ENCODE data around the gene CCK. TPM values are rescaled to one million over a fixed set of nuclear protein-coding genes. Genes with fewer than 3 reads are reported as not detected.
A peak's percentile ranks its signal among the peaks of the same experiment; 100 is the strongest.

The CCK gene
- total and polyA plus RNA-seq, 2 experiments from 2014 or later, result 3.1 to 4.2 TPM

- H3K36me3 Mint-ChIP-seq (ENCODE audit: low read depth), result no peaks in the 10 kb centered on the region; the same call in 2 of the 3 replicates
- H3K27me3 Mint-ChIP-seq (ENCODE audit: insufficient read depth, low read depth, poor library complexity), result peaks cover 36% of the 10 kb centered on the region
- Histone ChIP-seq H3K4me3 (peak overlapping the region; percentile 59; the same call in 1 of the 2 replicates), H2AFZ (no peak overlapping the region), H3K79me2 (replicated peaks; ENCODE audit: insufficient read depth) (no peaks in the 10 kb centered on the region), H3K9me2 (ENCODE audit: insufficient read depth) (no peaks in the 10 kb centered on the region), H4K20me1 (replicated peaks; ENCODE audit: insufficient read depth) (no peaks in the 10 kb centered on the region), H3K36me3 (ENCODE audit: insufficient read depth) (no peaks in the 10 kb centered on the region), H3K27me3 (ENCODE audit: insufficient read depth) (peaks cover 48% of the 10 kb centered on the region), H3F3A (replicated peaks; ENCODE audit: low read depth) (no peaks in the 10 kb centered on the region), H3K27ac (ENCODE audit: low read depth) (no peak overlapping the region), H3K4me1 (ENCODE audit: insufficient read depth) (peaks cover 5% of the 10 kb centered on the region), H3K4me2 (peak overlapping the region; percentile 78)
- DNase-seq (ENCODE audit: low spot score), result peak; percentile 82
- H3K9me3 Mint-ChIP-seq, result no peaks in the 10 kb centered on the region
- no peak overlapping the region for H3K27ac Mint-ChIP-seq
- no peak for TF ChIP-seq ZNF114 (CRISPR knock-in tag; IDR thresholded peaks at IDR 0.05)
- peak; percentile 44 for TF ChIP-seq REST (IDR thresholded peaks at IDR 0.05; ENCODE audit: unreplicated experiment)
- peak; percentile 49; the same call in 1 of the 2 replicates for TF ChIP-seq CREB1 (CRISPR knock-in tag; IDR thresholded peaks at IDR 0.05; ENCODE audit: low read depth)
- H3K4me3 Mint-ChIP-seq, result peak overlapping the region; percentile 55; the same call in 2 of the 3 replicates
- peak; percentile 61 for ATAC-seq
- H3K4me1 Mint-ChIP-seq, result peaks cover 12% of the 10 kb centered on the region; the same call in 2 of the 3 replicates
Measured at GRCh38 chr3:42264399-42265058, 1.5 kb downstream of the CCK start.

- peak overlapping the region; percentile 53 for H2AFZ ChIP-seq
- no peaks in the 10 kb centered on the region for H3F3A ChIP-seq (replicated peaks; ENCODE audit: low read depth)
- peaks cover 5% of the 10 kb centered on the region for H3K4me1 ChIP-seq (ENCODE audit: insufficient read depth)
- peaks cover 36% of the 10 kb centered on the region for H3K27me3 Mint-ChIP-seq (ENCODE audit: insufficient read depth, low read depth, poor library complexity)
- H3K36me3 ChIP-seq (ENCODE audit: insufficient read depth), result no peaks in the 10 kb centered on the region
- H3K27ac Mint-ChIP-seq, result no peak overlapping the region
- peak overlapping the region; percentile 59 for H3K4me3 ChIP-seq
- peaks cover 12% of the 10 kb centered on the region; the same call in 2 of the 3 replicates for H3K4me1 Mint-ChIP-seq
- peak; percentile 86 for ATAC-seq
- no peaks in the 10 kb centered on the region; the same call in 2 of the 3 replicates for H3K36me3 Mint-ChIP-seq (ENCODE audit: low read depth)
- H3K4me3 Mint-ChIP-seq, result peak overlapping the region; percentile 73
- H3K27ac ChIP-seq (ENCODE audit: low read depth), result no peak overlapping the region
- peaks cover 48% of the 10 kb centered on the region for H3K27me3 ChIP-seq (ENCODE audit: insufficient read depth)
- peak; percentile 85 for DNase-seq (ENCODE audit: low spot score)
- no peaks in the 10 kb centered on the region for H3K9me3 Mint-ChIP-seq
- no peaks in the 10 kb centered on the region for H4K20me1 ChIP-seq (replicated peaks; ENCODE audit: insufficient read depth)
- no peak for TF ChIP-seq ZNF331 (CRISPR knock-in tag; IDR thresholded peaks at IDR 0.05; ENCODE audit: low read depth)
- TF ChIP-seq CTCF (conservative IDR thresholded peaks at IDR 0.05; ENCODE audit: low read depth in 2 of 2), result peak in 1 of 2 experiments; percentile 18; a peak in 1 of 4 replicates
- TF ChIP-seq EZH2 (IDR thresholded peaks at IDR 0.05; ENCODE audit: low read depth, unreplicated experiment), result no peak
- TF ChIP-seq POLR2AphosphoS5 (IDR thresholded peaks at IDR 0.05; ENCODE audit: low read depth), result no peak
- 0 out of 2 replicates have a peak, but pooled peaks cover 2% of the 10 kb centered on the region for H3K9me2 ChIP-seq (ENCODE audit: insufficient read depth)
- H3K79me2 ChIP-seq (replicated peaks; ENCODE audit: insufficient read depth), result no peaks in the 10 kb centered on the region
- peak overlapping the region; percentile 78 for H3K4me2 ChIP-seq
Measured at GRCh38 chr3:42263354-42264346, 2.3 kb downstream of the CCK start.

Data from GM23338 (cell line).